Heart right ventricle (tissue), 16 donors: ENCODE measurements around the gene MIOS. TPM values are rescaled to one million over a fixed set of nuclear protein-coding genes. Genes with fewer than 3 reads are reported as not detected.
A peak's percentile ranks its signal among the peaks of the same experiment; 100 is the strongest.

Experiments
- ATAC-seq, 8 donors: fragments of 200-7000 bp; cut with Tn5 transposase; one replicate each; pipeline ENCODE4 v1.9.1; 2020; ENCODE audit warnings: mild to moderate bottlenecking in 8 of 8, moderate library complexity in 8 of 8, moderate number of reproducible peaks in 1 of 8
- DNase-seq, 2 donors: peaks; one replicate each; pipeline ENCODE4 v3.0.0-alpha.2; 2020
- H3K27ac ChIP-seq, 10 donors: fragments of 200-600 bp; sonication (generic) in 2 of 10; one replicate each; pipeline versions ENCODE4 v1.5.0 to v1.8.0; 2020 to 2022; ENCODE audit warnings: mild to moderate bottlenecking in 3 of 10
- H3K27me3 ChIP-seq, 7 donors: fragments of 200-600 bp; one replicate each; pipeline ENCODE4 v1.8.0; 2021 to 2022; ENCODE audit warnings: mild to moderate bottlenecking in 2 of 7
- H3K36me3 ChIP-seq, 9 donors: fragments of 200-600 bp; sonication (generic) in 1 of 9; one replicate each; pipeline versions ENCODE4 v1.5.0 to v1.8.0; 2020 to 2022; ENCODE audit warnings: mild to moderate bottlenecking in 2 of 9
- H3K4me1 ChIP-seq, 9 donors: fragments of 200-600 bp; sonication (generic) in 1 of 9; one replicate each; pipeline versions ENCODE4 v1.5.0 to v1.8.0; 2020 to 2022; ENCODE audit warnings: mild to moderate bottlenecking in 4 of 9
- H3K4me3 ChIP-seq, 10 donors: fragments of 200-600 bp; sonication (generic) in 2 of 10; one replicate each; pipeline versions ENCODE4 v1.5.0 to v1.8.0; 2020 to 2022; ENCODE audit warnings: mild to moderate bottlenecking in 7 of 10, moderate library complexity in 2 of 10
- H3K9me3 ChIP-seq, 11 donors: fragments of 200-600 bp in 10 of 11; sonication (generic) in 2 of 11; one replicate each; pipeline versions ENCODE4 v1.5.0 to v1.8.0; 2013 to 2022; ENCODE audit warnings: mild to moderate bottlenecking in 2 of 11, control low read depth in 1 of 11, moderate library complexity in 1 of 11
- WGBS, 2 donors: extraction: QIAGEN DNeasy Blood & Tissue Kit; methylation state at CpG; one replicate each; pipeline ENCODE4 v1.1.7; 2013; ENCODE audit warnings: inconsistent platforms in 1 of 2; 5-methylcytosine and 5-hydroxymethylcytosine counted together
- intact Hi-C, 10 donors: fragments of 100-400 bp; cut with DNase I; formaldehyde crosslinking; loops; one replicate each; pipeline versions ENCODE4 v1.11.1 to v1.14.2; 2022
- long read RNA-seq, 3 donors: library from polyadenylated mRNA; unstranded; transcript quantifications; one replicate each; pipeline ENCODE4 v2.0.0, GENCODE V29; 2020 to 2021
- polyA plus RNA-seq, 2 donors: library from polyadenylated mRNA; stranded (reverse); fragments of 200-250 nt; gene quantifications; one replicate each; pipeline ENCODE4 v1.2.3, GENCODE V29; 2013
- total RNA-seq, 10 donors: library from RNA; stranded (reverse); fragmentation: NEBNext Ultra II Directional in 3 of 10; extraction: Animal tissue kit (Norgen Biotek cat#: 25700) in 3 of 10; gene quantifications; one replicate each; pipeline versions ENCODE4 v1.2.1 to v1.2.4, GENCODE V29; 2021 to 2023
- TF ChIP-seq, protein P1 (sequence below), 9 donors: fragments of 200-600 bp; sonication (generic) in 2 of 9; IDR thresholded peaks; one replicate each; pipeline versions ENCODE4 v1.5.0 to v1.8.0; 2021 to 2022; ENCODE audit warnings: antibody characterized with exemption in 9 of 9, mild to moderate bottlenecking in 5 of 9, moderate library complexity in 1 of 9
- donor health status: Arrhythmogenic right ventricular cardiomyopathy.
- donor health status: ischemic (EF 13 %, LVEDD 7.1; RV severe dilation, severe dysfunction).
- donor health status: healthy with polysubstance abuse.
- donor health status: DM: no; HTN: yes; CAD: no.
- donor health status: DM: no; HTN: no; CAD: no.
- donor health status: ischemic (EF 25% LVEDD 6.9; RV normal size, moderate dysfunction).
- donor health status: ischemic (EF 25% LVEDD 5.7; RV mildly dilated, moderate dysfunction).
- donor health status: healthy.
- donor health status: DM: yes; HTN: yes; CAD: no.
- donor health status: Ischemic cardiomyopathy.
- donor health status: ischemic (EF 35%, LVEDD 5.7; RV mildly dilated, moderate dysfunction).
- donor health status: nonischemic (EF 11% LVEDD 7.7; RV severe dilation, severe dysfunction).
- donor health status: DM: yes; HTN: yes; CAD: no.
- donor health status: PGD.
- donor health status: ischemic (EF 29% LVEDD 5.4; RV normal size, mild dysfunction).
- donor health status: nonischemic (EF 23%, LVEDD 6.1; RV moderate dilation, normal function).

The MIOS gene
- 10 to 100 TPM; 15.7 to 28.8 (median 20.8) TPM for total RNA-seq
- 10 to 100 TPM in 1 of 2 donors, 1 to 10 TPM in 1; 8.9 to 14.0 TPM for polyA plus RNA-seq
- long read RNA-seq, donor 1, transcript MIOS-202 (12 exons, 3,095 nt): major isoform, 18 of 79 reads
- long read RNA-seq, donor 1, partial matches to known transcripts: 23 of 79 reads
- long read RNA-seq, donor 1, other reads (novel, unspliced or antisense): 34 of 79 reads
- long read RNA-seq, donor 2, transcript MIOS-202 (12 exons, 3,095 nt): major isoform, 9 of 82 reads
- long read RNA-seq, donor 2, transcript MIOS-201 (13 exons, 3,453 nt): minor isoform, 7 of 82 reads
- long read RNA-seq, donor 2, partial matches to known transcripts: 19 of 82 reads
- long read RNA-seq, donor 2, other reads (novel, unspliced or antisense): 45 of 82 reads
- long read RNA-seq, donor 3, transcript MIOS-201 (13 exons, 3,453 nt): minor isoform, 9 of 68 reads
- long read RNA-seq, donor 3, transcript MIOS-202 (12 exons, 3,095 nt): major isoform, 28 of 68 reads
- long read RNA-seq, donor 3, partial matches to known transcripts: 6 of 68 reads
- long read RNA-seq, donor 3, other reads (novel, unspliced or antisense): 24 of 68 reads

DNA sequence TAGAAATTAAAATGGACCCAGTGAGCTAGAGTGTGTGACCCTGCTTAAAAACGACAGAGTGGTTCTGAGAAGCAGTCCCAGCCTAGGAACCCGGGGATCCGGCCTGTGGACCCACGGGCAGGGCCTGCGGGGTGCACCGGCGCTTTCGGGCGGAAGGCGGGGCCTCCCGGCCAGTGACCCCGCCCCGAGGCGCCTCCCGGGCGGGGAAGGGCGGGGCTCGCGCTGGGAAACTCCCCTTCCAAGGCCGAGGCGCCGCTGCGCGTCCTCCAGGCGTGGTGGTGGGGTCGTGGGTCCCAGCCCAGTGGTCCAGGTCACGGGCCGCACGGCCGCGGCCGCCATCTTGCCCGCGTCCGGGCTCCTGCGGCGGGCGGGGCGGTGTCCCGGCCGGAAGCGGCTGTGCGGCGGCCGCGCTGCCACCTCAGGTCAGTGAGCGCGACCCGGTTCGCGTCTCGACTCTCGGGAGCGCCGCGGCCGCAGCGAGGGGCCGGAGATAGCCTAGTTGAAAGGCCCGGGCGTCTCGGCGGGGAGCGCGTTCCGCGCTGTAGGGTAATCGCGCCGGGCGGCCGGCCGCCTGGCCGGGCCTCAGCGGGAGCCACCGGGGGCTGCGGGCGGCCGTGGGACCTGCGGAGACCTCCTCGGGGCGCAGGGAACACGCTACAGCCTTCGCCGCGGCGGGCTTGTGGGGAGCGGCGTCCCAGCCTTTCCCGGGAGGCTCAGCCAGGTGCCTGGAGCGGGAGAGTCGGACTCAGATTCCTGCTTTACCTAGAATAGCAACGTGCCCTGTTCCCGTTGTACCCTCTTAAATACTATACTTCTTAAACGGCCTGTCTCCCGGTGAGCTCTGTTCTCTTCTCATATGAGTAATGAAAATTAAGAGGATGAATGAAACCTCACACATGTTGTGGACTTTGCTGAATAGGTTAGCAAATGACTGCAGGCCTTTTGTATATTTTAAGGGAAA is at the start of gene MIOS:
MIOS (plus strand) TSS at position 234 of the 961 bp plus-strand sequence. CDS start 5,592 bp downstream, outside the sequence.
- WGBS, 2 donors: 0% methylated on average over 86 to 96 of the region's 96 CpGs
- ATAC-seq: peak; percentile 95 to 98 (median 97)

GRCh38 chr7:7517754-7518153 is 48.9 kb upstream of the MIOS start:
- Histone ChIP-seq H3K27me3 (no peaks in the 10 kb centered on the region), H3K9me3 (no peaks in the 10 kb centered on the region), H3K27ac (peak overlapping the region in 1 of 10 donors; percentile 40), H3K36me3 (no peaks in the 10 kb centered on the region), H3K4me1 (no peaks in the 10 kb centered on the region), H3K4me3 (no peak overlapping the region)
- TF ChIP-seq, protein P1, sequence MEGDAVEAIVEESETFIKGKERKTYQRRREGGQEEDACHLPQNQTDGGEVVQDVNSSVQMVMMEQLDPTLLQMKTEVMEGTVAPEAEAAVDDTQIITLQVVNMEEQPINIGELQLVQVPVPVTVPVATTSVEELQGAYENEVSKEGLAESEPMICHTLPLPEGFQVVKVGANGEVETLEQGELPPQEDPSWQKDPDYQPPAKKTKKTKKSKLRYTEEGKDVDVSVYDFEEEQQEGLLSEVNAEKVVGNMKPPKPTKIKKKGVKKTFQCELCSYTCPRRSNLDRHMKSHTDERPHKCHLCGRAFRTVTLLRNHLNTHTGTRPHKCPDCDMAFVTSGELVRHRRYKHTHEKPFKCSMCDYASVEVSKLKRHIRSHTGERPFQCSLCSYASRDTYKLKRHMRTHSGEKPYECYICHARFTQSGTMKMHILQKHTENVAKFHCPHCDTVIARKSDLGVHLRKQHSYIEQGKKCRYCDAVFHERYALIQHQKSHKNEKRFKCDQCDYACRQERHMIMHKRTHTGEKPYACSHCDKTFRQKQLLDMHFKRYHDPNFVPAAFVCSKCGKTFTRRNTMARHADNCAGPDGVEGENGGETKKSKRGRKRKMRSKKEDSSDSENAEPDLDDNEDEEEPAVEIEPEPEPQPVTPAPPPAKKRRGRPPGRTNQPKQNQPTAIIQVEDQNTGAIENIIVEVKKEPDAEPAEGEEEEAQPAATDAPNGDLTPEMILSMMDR (IDR thresholded peaks at IDR 0.05): no peak
- 54 to 62% methylated on average over 3 of the region's 3 CpGs for WGBS, 2 donors
- ATAC-seq (peak in 2 of 8 donors; percentile 49 to 71), DNase-seq (no peak)
- intact Hi-C loops: no loop called here

More for the DNA sequence above, at the start of gene MIOS:
- Histone ChIP-seq H3K27ac (peak within 1 kb of the TSS; percentile 48 to 97 (median 94)), H3K27me3 (no peaks in the 10 kb centered on the region), H3K9me3 (no peaks in the 10 kb centered on the region), H3K4me1 (peaks cover 8 to 52% (median 19%) of the 10 kb centered on the region in 9 donors), H3K4me3 (peak within 1 kb of the TSS; percentile 63 to 97 (median 82)), H3K36me3 (peaks cover 0 to under 1% (median 0%) of the 10 kb centered on the region in 9 donors)
- intact Hi-C loops: loop anchor here in 3 of 10 donors (1.0 to 10.0 kb wide), 4 partner anchors 74 to 401 kb away; partner anchors contain the start of genes UMAD1 (in 2 of the 3) and GLCCI1 (in 1 of the 3)
- TF ChIP-seq, protein P1 (IDR thresholded peaks at IDR 0.05): peak in 1 of 9 donors; percentile 15
- DNase-seq: peak; percentile 87 to 92

DNA sequence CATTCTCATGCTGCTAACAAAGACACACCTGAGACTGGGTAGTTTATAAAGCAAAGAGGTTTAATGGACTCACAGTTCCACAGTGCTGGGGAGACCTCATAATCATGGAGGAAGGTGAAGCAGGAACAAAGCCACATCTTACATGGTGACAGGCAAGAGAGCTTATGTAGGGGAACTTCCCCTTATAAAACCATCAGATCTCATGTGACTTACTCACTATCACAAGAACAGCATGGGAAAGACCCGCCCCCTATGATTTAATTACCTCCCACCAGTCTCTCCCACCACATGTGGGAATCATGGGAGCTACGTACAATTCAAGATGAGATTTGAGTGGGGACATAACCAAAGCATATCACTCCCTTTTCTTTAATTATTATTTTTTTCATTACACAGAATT is 47.6 kb upstream of the MIOS start:
- Histone ChIP-seq H3K4me1 (no peaks in the 10 kb centered on the region), H3K36me3 (no peaks in the 10 kb centered on the region), H3K27ac (no peak overlapping the region), H3K9me3 (no peaks in the 10 kb centered on the region), H3K4me3 (no peak overlapping the region), H3K27me3 (no peaks in the 10 kb centered on the region)
- ATAC-seq: no peak
- intact Hi-C loops: no loop called here
- whole genome bisulfite sequencing, 2 donors: 76 to 93% methylated on average over 2 of the region's 2 CpGs
- no peak for DNase-seq
- TF ChIP-seq, protein P1 (IDR thresholded peaks at IDR 0.05): no peak

- ATAC-seq: no peak
- WGBS, 2 donors: 71 to 76% methylated on average over 2 of the region's 2 CpGs
Measured at GRCh38 chr7:7519528-7519927, 47.2 kb upstream of the MIOS start.

More at GRCh38 chr7:7519528-7519927, 47.2 kb upstream of the MIOS start:
- Histone ChIP-seq H3K4me3 (no peak overlapping the region), H3K36me3 (no peaks in the 10 kb centered on the region), H3K27me3 (no peaks in the 10 kb centered on the region), H3K27ac (no peak overlapping the region), H3K9me3 (no peaks in the 10 kb centered on the region), H3K4me1 (no peaks in the 10 kb centered on the region)
- DNase-seq: no peak
- intact Hi-C loops: no loop called here
- TF ChIP-seq, protein P1 (IDR thresholded peaks at IDR 0.05): no peak
